ENCODE measurements around the gene ATP6V1G1.

GRCh38 chr9:114583371-114584155 lies 4.0 kb upstream of the ATP6V1G1 start:
- TF ChIP-seq POLR2A (IDR thresholded peaks at IDR 0.05) (no peak), POLR2AphosphoS5 (IDR thresholded peaks at IDR 0.05; ENCODE audit: insufficient read depth in 1 of 2, low read depth in 1 of 2) (no peak)
